GM12801 (cell line): Measurements from ENCODE around the gene TOMM34.

Experiments used
- TF ChIP-seq, protein P1 (sequence below): IDR thresholded peaks from one replicate; pipeline ENCODE4 v1.5.1; 2011; ENCODE audit warnings: control low read depth; ENCODE audit not compliant: insufficient read length; ENCODE audit errors: extremely low read depth

The TOMM34 gene

DNA sequence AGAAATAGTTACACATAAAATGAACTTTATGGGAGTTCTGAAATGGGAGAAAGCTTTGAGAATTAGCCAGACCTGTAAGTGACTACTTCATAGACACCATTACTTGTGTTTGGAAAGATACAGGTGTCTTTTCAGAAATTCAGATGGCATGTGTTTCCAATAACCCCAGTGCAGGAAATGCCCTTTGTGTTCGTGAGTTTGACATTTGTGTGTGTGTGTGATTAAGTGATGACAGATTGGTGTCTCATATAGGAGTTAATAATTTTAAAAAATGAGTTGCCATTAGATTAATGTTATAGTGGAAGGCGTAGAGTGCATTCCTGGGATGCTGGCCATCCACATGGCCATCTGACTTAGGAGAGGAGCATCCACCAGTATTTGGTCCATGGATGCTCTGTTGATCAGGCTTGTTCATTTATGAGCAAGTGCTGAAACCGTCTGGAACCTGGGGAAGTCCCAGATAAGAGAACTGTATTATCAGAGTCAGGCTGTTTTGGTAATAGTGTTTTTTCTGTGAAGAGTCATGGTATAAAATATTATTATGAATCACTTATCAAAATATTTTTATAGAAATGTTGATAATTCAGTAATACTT lies 9.2 kb upstream of the TOMM34 start:
- TF ChIP-seq, protein P1, sequence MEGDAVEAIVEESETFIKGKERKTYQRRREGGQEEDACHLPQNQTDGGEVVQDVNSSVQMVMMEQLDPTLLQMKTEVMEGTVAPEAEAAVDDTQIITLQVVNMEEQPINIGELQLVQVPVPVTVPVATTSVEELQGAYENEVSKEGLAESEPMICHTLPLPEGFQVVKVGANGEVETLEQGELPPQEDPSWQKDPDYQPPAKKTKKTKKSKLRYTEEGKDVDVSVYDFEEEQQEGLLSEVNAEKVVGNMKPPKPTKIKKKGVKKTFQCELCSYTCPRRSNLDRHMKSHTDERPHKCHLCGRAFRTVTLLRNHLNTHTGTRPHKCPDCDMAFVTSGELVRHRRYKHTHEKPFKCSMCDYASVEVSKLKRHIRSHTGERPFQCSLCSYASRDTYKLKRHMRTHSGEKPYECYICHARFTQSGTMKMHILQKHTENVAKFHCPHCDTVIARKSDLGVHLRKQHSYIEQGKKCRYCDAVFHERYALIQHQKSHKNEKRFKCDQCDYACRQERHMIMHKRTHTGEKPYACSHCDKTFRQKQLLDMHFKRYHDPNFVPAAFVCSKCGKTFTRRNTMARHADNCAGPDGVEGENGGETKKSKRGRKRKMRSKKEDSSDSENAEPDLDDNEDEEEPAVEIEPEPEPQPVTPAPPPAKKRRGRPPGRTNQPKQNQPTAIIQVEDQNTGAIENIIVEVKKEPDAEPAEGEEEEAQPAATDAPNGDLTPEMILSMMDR = no peak

DNA sequence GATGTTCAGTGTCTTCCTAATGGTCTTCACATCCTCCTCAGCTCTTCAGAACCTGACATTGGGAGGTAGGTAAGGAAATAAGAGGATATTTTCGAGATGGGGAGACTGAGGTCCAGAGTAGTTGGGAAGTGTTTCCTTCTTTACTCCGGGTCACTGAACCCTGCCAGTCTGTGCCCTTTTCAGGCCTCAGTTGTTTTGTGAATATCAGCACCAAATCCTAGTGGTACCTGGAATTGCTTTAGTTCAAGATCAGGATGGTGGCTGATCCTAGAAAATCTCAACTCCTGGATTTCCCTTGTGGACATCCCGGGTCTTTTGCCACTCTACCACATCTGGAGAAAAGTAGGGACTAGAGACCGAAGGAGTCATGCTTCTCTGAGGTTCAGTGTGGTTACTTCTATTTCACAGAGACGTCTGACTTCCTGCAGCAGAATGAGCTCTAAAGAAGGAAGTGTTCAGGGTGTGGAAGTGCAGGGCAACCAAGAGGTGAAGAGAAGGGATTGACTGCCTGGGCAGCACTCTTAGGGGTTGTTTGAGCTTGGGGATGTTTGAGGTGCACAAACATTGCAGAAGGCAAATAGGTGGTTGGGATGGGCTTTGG lies 7.1 kb upstream of the TOMM34 start:
- TF ChIP-seq, protein P1 = no peak

DNA sequence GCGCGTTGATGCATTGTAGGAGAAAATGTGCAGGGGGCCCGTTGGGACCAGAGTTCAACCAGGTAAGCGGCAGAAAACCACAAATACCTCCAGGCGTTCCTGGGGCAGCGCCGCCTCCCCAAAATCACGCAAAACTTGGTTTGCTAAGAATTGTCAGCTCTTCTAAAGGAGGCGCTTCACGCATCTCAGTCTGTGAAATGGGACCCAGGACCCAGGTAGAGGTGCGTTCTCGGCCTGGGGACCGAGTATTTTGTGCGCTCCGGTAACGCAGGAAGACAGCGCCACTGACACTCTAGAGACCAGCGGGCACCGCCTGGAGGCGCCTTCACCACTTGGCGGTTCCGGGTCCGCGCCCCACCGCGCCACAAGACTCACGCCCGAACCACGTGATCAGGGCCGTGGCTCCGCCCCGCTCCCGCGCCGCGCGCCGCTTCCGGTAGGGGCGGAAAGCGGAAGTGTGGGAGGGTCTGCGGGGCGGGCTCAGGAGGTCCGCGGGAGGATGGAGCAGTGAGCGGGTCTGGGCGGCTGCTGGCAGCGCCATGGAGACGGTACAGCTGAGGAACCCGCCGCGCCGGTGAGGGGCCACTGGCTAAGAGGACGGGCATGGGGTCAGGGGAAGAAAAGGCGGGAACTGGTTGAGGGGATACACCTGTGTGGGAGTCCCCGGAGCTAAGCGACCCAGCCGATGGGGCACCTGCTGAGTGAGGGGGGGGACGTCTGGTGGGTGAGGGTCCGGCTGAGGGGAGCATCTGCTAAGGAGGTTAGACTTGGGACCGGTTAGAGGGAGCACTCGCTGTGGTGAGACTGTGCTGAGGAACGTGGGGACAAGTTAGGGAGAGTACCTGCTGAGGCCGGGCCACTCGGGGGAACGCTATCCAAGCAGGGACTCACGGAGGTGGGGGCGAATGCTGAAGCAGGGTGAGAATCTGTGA lies 6.1 kb upstream of the TOMM34 start, which contains the start of gene STK4:
Gene STK4 (plus strand): TSS at position 483 of the 932 bp plus-strand sequence. CDS start 57 bp downstream, at position 540.
- TF ChIP-seq, protein P1 = no peak

DNA sequence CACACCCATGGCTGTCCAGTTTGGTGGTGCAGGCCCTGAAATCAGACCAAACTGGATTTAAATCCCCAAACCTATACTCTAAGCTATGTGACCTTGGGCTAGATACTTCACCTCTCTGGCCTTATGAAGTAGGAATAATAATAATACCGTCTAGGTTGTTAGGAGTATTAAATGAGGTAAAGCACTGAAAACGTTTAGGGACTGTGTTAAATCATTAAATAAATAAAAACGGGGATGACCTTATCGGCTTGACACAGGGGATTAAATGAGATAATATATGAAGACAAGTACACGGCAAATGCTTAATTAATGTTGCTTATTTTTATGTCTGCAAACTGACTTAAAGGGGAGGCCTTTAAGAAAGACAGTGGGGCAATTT lies 5.4 kb upstream of the TOMM34 start:
- TF ChIP-seq, protein P1 = no peak

DNA sequence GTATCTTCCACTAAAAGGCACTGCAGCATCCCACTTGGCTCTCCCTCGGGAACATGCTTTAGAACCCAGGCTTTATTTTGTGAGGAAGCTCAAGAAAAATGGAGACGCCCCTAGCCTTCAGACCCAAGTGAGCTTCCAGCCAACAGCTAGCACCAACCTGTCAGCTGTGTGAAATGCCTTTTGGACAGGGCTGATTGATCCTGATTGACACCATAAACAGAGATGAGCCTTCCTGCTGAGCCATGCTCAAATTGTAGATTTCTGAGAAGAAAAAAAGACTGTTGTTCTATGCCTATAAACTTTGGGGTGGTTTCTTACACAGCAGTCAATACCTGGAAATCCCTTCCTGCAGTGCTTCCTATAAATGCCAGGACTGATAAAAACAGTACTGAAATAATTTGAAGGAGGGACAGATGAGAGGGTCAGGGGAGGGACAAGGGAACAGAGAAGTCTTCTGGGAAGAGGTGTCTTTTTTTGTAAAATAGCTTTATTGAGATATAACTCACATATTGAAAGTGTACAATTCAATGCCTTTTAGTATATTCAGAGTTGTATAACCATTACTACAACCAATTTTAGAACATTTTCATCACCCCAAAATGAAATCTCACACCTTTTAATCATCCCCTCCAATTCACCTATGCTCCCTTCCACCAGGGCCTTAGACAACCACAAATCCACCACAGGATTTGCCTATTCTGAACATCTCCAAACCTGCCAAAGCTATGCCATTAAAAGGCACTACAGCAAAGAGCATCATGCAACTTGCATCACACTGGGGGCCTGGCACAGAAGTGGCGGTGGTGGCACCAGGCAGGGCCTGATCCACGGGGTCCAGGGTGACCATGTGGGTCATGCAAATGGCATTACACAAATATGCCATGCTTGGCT lies 3.4 kb upstream of the TOMM34 start:
- TF ChIP-seq, protein P1 = no peak

DNA sequence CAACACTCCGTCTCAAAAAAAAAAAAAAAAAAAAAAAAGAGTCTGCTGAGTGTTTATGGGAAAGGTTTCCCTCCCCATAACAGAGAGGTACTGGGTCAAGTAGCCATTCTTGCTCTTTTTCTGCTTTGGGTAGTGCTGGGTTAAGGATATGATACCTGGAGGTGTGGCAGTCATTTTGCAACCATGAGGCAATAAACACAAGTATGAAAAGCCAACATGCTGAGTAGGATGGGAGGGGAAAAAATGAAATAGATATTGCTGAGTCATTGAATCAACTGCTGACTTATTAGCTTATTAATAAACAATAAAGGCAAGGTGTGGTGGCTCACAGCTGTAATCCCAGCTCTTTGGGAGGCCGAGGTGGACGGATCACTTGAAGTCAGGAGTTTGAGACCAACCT lies 2.3 kb upstream of the TOMM34 start:
- TF ChIP-seq, protein P1 = no peak
